Measurements from ENCODE around the gene NUDT4B.
"Not testable (repeated sequence)": the region's sequence is repeated elsewhere in the genome, so short reads cannot be mapped to it uniquely, and the experiment has no call there.

Gene NUDT4B

GRCh38 chr1:148774102-148774501 lies 25.5 kb downstream of the NUDT4B start:
- not testable (repeated sequence) for DNase-seq (ENCODE audit: low read depth in 2 of 2); H3K4me3 ChIP-seq (replicated peaks in 1 of 2; ENCODE audit: low read depth in 2 of 2, low read length in 2 of 2)

GRCh38 chr1:148775263-148775662 lies 26.7 kb downstream of the NUDT4B start:
- H3K4me3 ChIP-seq (replicated peaks in 1 of 2; ENCODE audit: low read depth in 2 of 2, low read length in 2 of 2); DNase-seq (ENCODE audit: low read depth in 2 of 2): not testable (repeated sequence)

- not testable (repeated sequence) for H3K4me3 ChIP-seq (replicated peaks in 1 of 2; ENCODE audit: low read depth in 2 of 2, low read length in 2 of 2); DNase-seq (ENCODE audit: low read depth in 2 of 2)
Measured at GRCh38 chr1:148777649-148778048, 29.1 kb downstream of the NUDT4B start.

GRCh38 chr1:148780404-148780803 lies 31.8 kb downstream of the NUDT4B start:
- DNase-seq (ENCODE audit: low read depth in 2 of 2) = not testable (repeated sequence)

GRCh38 chr1:148791543-148792099 lies 43.0 kb downstream of the NUDT4B start:
- not testable (repeated sequence) for H3K4me3 ChIP-seq (replicated peaks in 1 of 2; ENCODE audit: low read depth in 2 of 2, low read length in 2 of 2); DNase-seq (ENCODE audit: low read depth in 2 of 2)

More at GRCh38 chr1:148780404-148780803, 31.8 kb downstream of the NUDT4B start:
- not testable (repeated sequence) for H3K4me3 ChIP-seq (replicated peaks in 1 of 2; ENCODE audit: low read depth in 2 of 2, low read length in 2 of 2)

- H3K4me3 ChIP-seq (replicated peaks in 1 of 2; ENCODE audit: low read depth in 2 of 2, low read length in 2 of 2); DNase-seq (ENCODE audit: low read depth in 2 of 2): not testable (repeated sequence)
Measured at GRCh38 chr1:148793762-148794332, 45.3 kb downstream of the NUDT4B start.
